Measurements from ENCODE around the gene TRIM46.
"Not testable (repeated sequence)": the region's sequence is repeated elsewhere in the genome, so short reads cannot be mapped to it uniquely, and the experiment has no call there.

- TF ChIP-seq EZH2phosphoT487 (IDR thresholded peaks at IDR 0.05; ENCODE audit: low read length); EZH2 (optimal IDR thresholded peaks at IDR 0.05; ENCODE audit: low read depth, low read length); CTCF (IDR thresholded peaks at IDR 0.05; ENCODE audit: low read length): not testable (repeated sequence)
Observed at GRCh38 chr1:155220211-155220965, 46.7 kb downstream of the TRIM46 start.
